Measurements from ENCODE around the gene SMAD3.

The SMAD3 gene

GRCh38 chr15:67043939-67044771 lies 21.2 kb upstream of the SMAD3 start:
- Histone ChIP-seq H3K4me1 (ENCODE audit: insufficient read depth, low read length) (peaks cover 10% of the 10 kb centered on the region), H3K9ac (ENCODE audit: low read depth, low read length) (peak overlapping the region; percentile 36; the same call in 1 of the 2 replicates), H3K36me3 (ENCODE audit: insufficient read depth, low read length) (no peaks in the 10 kb centered on the region; the same call in 1 of the 2 replicates), H3K9me3 (ENCODE audit: control insufficient read depth, insufficient read depth, low read length) (no peaks in the 10 kb centered on the region)

- Histone ChIP-seq H3K36me3 (ENCODE audit: insufficient read depth, low read length) (no peaks in the 10 kb centered on the region; the same call in 1 of the 2 replicates), H3K4me1 (ENCODE audit: insufficient read depth, low read length) (peaks cover 10% of the 10 kb centered on the region; the same call in 1 of the 2 replicates), H3K9ac (ENCODE audit: low read depth, low read length) (no peak overlapping the region), H3K9me3 (ENCODE audit: control insufficient read depth, insufficient read depth, low read length) (no peaks in the 10 kb centered on the region)
Observed at GRCh38 chr15:67047149-67047661, 18.2 kb upstream of the SMAD3 start.

GRCh38 chr15:67048281-67049279 lies 16.8 kb upstream of the SMAD3 start:
- Histone ChIP-seq H3K9ac (ENCODE audit: low read depth, low read length) (no peak overlapping the region), H3K4me1 (ENCODE audit: insufficient read depth, low read length) (peaks cover 10% of the 10 kb centered on the region; the same call in 1 of the 2 replicates), H3K9me3 (ENCODE audit: control insufficient read depth, insufficient read depth, low read length) (no peaks in the 10 kb centered on the region), H3K36me3 (ENCODE audit: insufficient read depth, low read length) (no peaks in the 10 kb centered on the region; the same call in 1 of the 2 replicates)

- peaks cover 2% of the 10 kb centered on the region; the same call in 1 of the 2 replicates for H3K4me1 ChIP-seq (ENCODE audit: insufficient read depth, low read length)
Observed at GRCh38 chr15:67049351-67050044, 15.9 kb upstream of the SMAD3 start.

GRCh38 chr15:67050062-67050461 lies 15.3 kb upstream of the SMAD3 start:
- no peaks in the 10 kb centered on the region; the same call in 1 of the 2 replicates for H3K4me1 ChIP-seq (ENCODE audit: insufficient read depth, low read length)
- H3K9me3 ChIP-seq (ENCODE audit: control insufficient read depth, insufficient read depth, low read length) = no peaks in the 10 kb centered on the region
- H3K9ac ChIP-seq (ENCODE audit: low read depth, low read length) = no peak overlapping the region
- H3K36me3 ChIP-seq (ENCODE audit: insufficient read depth, low read length) = no peaks in the 10 kb centered on the region; the same call in 1 of the 2 replicates

More at GRCh38 chr15:67049351-67050044, 15.9 kb upstream of the SMAD3 start:
- no peak overlapping the region for H3K9ac ChIP-seq (ENCODE audit: low read depth, low read length)
- H3K9me3 ChIP-seq (ENCODE audit: control insufficient read depth, insufficient read depth, low read length) = no peaks in the 10 kb centered on the region
- no peaks in the 10 kb centered on the region; the same call in 1 of the 2 replicates for H3K36me3 ChIP-seq (ENCODE audit: insufficient read depth, low read length)

DNA sequence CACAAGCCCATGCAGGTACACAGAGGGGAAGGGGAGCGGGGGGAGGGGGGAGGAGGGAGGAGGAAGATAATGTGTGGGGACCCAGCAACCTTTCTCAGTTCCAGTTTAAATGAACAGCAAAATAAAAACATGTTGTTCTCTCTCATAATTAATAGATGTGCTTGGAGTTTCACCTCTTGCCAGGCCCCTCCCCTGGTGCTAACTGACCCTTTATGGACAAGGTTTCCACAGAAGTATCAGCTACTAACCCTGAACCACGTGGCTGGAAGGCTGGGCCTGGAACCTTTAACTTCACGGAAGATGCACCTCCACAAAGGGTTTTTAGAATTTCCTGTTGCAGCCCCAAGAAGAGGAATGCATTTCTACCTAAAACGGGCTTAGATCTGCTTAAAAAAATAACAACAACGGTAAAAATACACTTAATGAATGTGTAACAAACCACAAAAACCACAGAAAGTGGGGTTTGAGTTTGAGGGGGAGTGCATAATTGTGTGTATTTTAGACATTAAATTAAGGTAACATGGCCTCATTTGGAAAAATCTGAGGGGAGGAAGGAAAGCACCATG lies 14.8 kb upstream of the SMAD3 start:
- H3K9ac ChIP-seq (ENCODE audit: low read depth, low read length) = no peak overlapping the region
- no peaks in the 10 kb centered on the region; the same call in 1 of the 2 replicates for H3K4me1 ChIP-seq (ENCODE audit: insufficient read depth, low read length)
- no peaks in the 10 kb centered on the region; the same call in 1 of the 2 replicates for H3K36me3 ChIP-seq (ENCODE audit: insufficient read depth, low read length)
- no peaks in the 10 kb centered on the region for H3K9me3 ChIP-seq (ENCODE audit: control insufficient read depth, insufficient read depth, low read length)

- H3K9me3 ChIP-seq (ENCODE audit: control insufficient read depth, insufficient read depth, low read length) = no peaks in the 10 kb centered on the region
- no peak overlapping the region for H3K9ac ChIP-seq (ENCODE audit: low read depth, low read length)
- no peaks in the 10 kb centered on the region; the same call in 1 of the 2 replicates for H3K36me3 ChIP-seq (ENCODE audit: insufficient read depth, low read length)
- H3K4me1 ChIP-seq (ENCODE audit: insufficient read depth, low read length) = no peaks in the 10 kb centered on the region; the same call in 1 of the 2 replicates
Observed at GRCh38 chr15:67051088-67052045, 14.0 kb upstream of the SMAD3 start.

DNA sequence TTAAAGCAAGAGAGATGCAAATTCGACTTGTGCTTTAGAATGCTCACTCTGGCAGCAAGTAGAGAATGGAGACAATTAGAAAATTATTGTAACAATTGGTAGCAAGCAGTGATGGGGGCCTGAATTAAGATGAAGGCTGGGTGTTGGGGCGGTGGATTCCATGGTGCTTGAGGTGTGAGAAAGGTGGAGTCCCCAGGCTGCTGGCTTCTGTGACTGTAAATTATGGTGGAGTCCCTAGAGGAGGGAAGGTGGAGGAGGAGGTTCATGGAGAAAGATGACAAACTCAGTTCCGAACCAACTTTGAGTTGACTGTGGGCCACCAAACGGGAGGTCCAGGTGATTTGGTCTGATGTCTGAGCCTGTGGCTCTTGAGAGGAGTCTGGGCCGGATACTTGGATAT lies 10.7 kb upstream of the SMAD3 start:
- no peak overlapping the region for H3K9ac ChIP-seq (ENCODE audit: low read depth, low read length)
- H3K9me3 ChIP-seq (ENCODE audit: control insufficient read depth, insufficient read depth, low read length) = no peaks in the 10 kb centered on the region
- H3K4me1 ChIP-seq (ENCODE audit: insufficient read depth, low read length) = no peaks in the 10 kb centered on the region
- no peaks in the 10 kb centered on the region for H3K36me3 ChIP-seq (ENCODE audit: insufficient read depth, low read length)

DNA sequence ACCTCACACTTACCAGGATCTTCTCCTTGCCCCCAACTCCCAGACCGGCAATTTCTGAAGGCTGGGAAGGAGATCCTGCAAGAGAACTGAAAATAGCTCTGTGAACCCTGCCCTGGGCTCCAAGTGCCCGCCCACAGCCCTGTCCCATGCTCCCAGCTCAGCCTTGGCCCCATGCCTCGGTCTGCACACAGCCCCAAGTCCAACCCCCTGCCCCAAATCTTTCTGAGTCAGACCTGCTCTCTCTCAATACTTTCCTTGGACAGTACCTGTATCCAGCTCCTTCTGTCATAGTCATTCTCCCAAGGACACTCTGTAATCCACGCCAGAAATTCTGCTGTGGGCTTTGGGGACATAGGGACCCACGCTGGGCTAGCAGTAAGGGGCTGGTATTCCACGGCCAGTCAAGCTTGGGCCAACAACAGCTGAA lies 6.3 kb upstream of the SMAD3 start:
- H3K4me1 ChIP-seq (ENCODE audit: insufficient read depth, low read length) = peaks cover 6% of the 10 kb centered on the region; the same call in 1 of the 2 replicates
- no peak overlapping the region for H3K9ac ChIP-seq (ENCODE audit: low read depth, low read length)
- no peaks in the 10 kb centered on the region for H3K36me3 ChIP-seq (ENCODE audit: insufficient read depth, low read length)
- H3K9me3 ChIP-seq (ENCODE audit: control insufficient read depth, insufficient read depth, low read length) = no peaks in the 10 kb centered on the region

- H3K9ac ChIP-seq (ENCODE audit: low read depth, low read length) = no peak overlapping the region
- no peaks in the 10 kb centered on the region for H3K36me3 ChIP-seq (ENCODE audit: insufficient read depth, low read length)
- peaks cover 6% of the 10 kb centered on the region; the same call in 1 of the 2 replicates for H3K4me1 ChIP-seq (ENCODE audit: insufficient read depth, low read length)
- no peaks in the 10 kb centered on the region for H3K9me3 ChIP-seq (ENCODE audit: control insufficient read depth, insufficient read depth, low read length)
Observed at GRCh38 chr15:67061811-67062368, 3.5 kb upstream of the SMAD3 start.

DNA sequence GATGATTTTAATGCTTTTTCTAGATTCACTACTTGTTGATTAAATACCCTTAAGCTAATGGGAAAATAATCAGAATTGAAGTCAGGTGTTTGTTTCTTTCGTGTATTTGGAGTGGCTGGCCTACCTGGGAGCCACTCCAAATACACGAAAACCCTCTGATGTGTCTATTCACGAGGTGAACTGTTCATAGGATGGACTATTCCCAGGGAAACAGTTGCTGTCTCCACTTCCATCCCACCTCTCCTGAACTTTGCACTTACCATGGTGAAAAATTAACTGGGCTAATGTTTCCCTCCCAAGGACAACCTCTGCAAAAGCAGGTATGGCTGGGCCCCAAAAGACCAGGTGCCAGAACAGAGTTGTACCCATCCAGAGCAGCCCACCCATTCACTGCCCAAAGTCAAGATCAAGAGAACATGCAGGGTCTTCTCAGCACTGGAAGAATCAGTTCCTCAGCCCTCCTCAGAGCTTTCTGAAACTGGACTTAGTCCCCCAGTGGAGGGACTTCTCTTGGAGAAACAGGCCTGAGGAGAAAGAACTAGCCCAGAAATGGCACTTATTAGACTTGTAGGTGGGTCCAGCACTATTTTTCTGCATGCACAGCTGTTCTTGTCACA lies 2.9 kb upstream of the SMAD3 start:
- Histone ChIP-seq H3K36me3 (ENCODE audit: insufficient read depth, low read length) (no peaks in the 10 kb centered on the region), H3K4me1 (ENCODE audit: insufficient read depth, low read length) (peaks cover 6% of the 10 kb centered on the region; the same call in 1 of the 2 replicates), H3K9ac (ENCODE audit: low read depth, low read length) (no peak overlapping the region), H3K9me3 (ENCODE audit: control insufficient read depth, insufficient read depth, low read length) (no peaks in the 10 kb centered on the region)
